Measurements from ENCODE around the gene CTXND1. TPM values are rescaled to one million over a fixed set of nuclear protein-coding genes. Genes with fewer than 3 reads are reported as not detected.

CTXND1 gene
- total RNA-seq, 1 experiment from 2014 or later = not detected

DNA sequence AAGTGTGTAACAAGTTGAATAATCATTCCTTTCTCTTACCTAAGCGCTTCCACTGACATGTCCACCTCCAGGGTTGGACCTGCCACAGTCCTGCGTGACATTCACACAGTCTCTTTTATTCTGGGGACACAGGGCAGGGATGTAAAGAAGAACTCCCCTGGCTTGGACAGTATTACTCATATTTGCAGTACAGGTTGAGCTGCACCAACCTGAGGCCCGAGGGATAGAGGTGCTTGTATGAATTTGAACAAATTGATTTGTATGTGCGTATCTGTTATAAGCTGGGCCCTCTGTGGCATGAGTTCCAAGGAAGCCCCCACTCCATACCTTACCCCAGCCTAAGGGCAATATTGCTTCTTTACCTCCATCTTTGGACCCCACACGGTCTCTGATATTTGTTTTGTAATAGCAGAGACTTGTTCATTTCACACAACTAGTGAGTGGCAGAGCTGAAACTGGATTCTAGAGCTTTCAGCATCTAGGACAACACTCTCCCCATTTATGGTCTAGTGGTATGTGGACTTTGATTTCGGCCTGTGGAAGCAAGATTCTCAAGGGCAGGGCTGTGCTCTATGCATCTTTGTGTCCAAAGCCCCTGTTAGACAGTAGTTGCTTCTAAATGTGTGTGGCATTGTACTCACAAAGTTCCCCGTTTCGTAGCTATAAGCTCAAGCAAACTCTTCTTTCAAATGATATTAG, 60.0 kb downstream of the CTXND1 start:
- Mint-ChIP-seq H3K9me3 (no peaks in the 10 kb centered on the region; a peak in 1 of 5 replicates), H3K36me3 (ENCODE audit: insufficient read depth in 1 of 3, low read depth in 3 of 3) (peaks cover 0 to 5% (median 0%) of the 10 kb centered on the region in 3 experiments; a peak in 2 of 7 replicates), H3K27me3 (ENCODE audit: low read depth) (0 out of 2 replicates have a peak, but pooled peaks cover 2% of the 10 kb centered on the region), H3K4me1 (peaks cover 14 to 20% of the 10 kb centered on the region in 2 experiments), H3K27ac (peak overlapping the region in 1 of 3 experiments; percentile 29; a peak in 1 of 7 replicates), H3K4me3 (no peak overlapping the region)
- Histone ChIP-seq H3T11ph (ENCODE audit: low read length) (no peak overlapping the region), H4K8ac (replicated peaks; ENCODE audit: insufficient read length, low read depth, low read length) (no peak overlapping the region), H2AFZ (ENCODE audit: low read length) (no peak overlapping the region), H2BK5ac (ENCODE audit: insufficient read length, low read length) (no peak overlapping the region), H3K23me2 (ENCODE audit: insufficient read length, low read depth, low read length, poor library complexity, severe bottlenecking) (no peaks in the 10 kb centered on the region), H3K27me3 (ENCODE audit: insufficient read depth, low read length) (no peaks in the 10 kb centered on the region), H2BK15ac (ENCODE audit: low read depth, low read length) (no peak overlapping the region), H3K4me1 (ENCODE audit: insufficient read depth, low read length) (no peaks in the 10 kb centered on the region), H3K56ac (ENCODE audit: insufficient read length, low read depth, low read length) (no peak overlapping the region), H3K23ac (ENCODE audit: insufficient read length, low read depth, low read length) (no peak overlapping the region), H2BK120ac (ENCODE audit: low read depth, low read length, poor library complexity, severe bottlenecking) (no peak overlapping the region), H2BK20ac (ENCODE audit: low read depth, low read length, poor library complexity, severe bottlenecking) (no peak overlapping the region), H2AK5ac (ENCODE audit: insufficient read length, low read length) (no peak overlapping the region), H3K9ac (ENCODE audit: extremely low read depth, insufficient read length, low read length) (no peak overlapping the region), H3K4me2 (ENCODE audit: insufficient read depth, insufficient read length, low read length) (no peak overlapping the region), H4K20me1 (ENCODE audit: control insufficient read depth, insufficient read depth, insufficient read length) (no peaks in the 10 kb centered on the region), H4K91ac (ENCODE audit: insufficient read length, low read depth, low read length) (no peak overlapping the region), H3K18ac (ENCODE audit: insufficient read length, low read depth, low read length) (no peak overlapping the region), H3K27ac (ENCODE audit: insufficient read length, low read depth, low read length) (no peak overlapping the region), H2BK12ac (ENCODE audit: insufficient read length, low read depth, low read length) (no peak overlapping the region), H3K79me1 (ENCODE audit: insufficient read depth, low read depth, low read length, poor library complexity, severe bottlenecking) (no peaks in the 10 kb centered on the region), H4K5ac (ENCODE audit: insufficient read length, low read depth, low read length) (no peak overlapping the region), H3K14ac (ENCODE audit: insufficient read depth, low read length) (no peak overlapping the region), H3K4ac (ENCODE audit: low read depth, low read length) (no peak overlapping the region), H3K79me2 (ENCODE audit: insufficient read depth, low read length) (no peaks in the 10 kb centered on the region), H3K9me3 (ENCODE audit: control insufficient read depth, low read depth, low read length) (no peaks in the 10 kb centered on the region)
- no peak for DNase-seq
- TF ChIP-seq, protein P1, sequence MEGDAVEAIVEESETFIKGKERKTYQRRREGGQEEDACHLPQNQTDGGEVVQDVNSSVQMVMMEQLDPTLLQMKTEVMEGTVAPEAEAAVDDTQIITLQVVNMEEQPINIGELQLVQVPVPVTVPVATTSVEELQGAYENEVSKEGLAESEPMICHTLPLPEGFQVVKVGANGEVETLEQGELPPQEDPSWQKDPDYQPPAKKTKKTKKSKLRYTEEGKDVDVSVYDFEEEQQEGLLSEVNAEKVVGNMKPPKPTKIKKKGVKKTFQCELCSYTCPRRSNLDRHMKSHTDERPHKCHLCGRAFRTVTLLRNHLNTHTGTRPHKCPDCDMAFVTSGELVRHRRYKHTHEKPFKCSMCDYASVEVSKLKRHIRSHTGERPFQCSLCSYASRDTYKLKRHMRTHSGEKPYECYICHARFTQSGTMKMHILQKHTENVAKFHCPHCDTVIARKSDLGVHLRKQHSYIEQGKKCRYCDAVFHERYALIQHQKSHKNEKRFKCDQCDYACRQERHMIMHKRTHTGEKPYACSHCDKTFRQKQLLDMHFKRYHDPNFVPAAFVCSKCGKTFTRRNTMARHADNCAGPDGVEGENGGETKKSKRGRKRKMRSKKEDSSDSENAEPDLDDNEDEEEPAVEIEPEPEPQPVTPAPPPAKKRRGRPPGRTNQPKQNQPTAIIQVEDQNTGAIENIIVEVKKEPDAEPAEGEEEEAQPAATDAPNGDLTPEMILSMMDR (conservative IDR thresholded peaks at IDR 0.05) = no peak
- WGBS (ENCODE audit: extremely low coverage, insufficient read length, low lambda C conversion rate) = no CpG with 5 or more reads among the region's 8 CpGs
